RPMI7951 (cell line): Measurements from ENCODE around the gene F7. TPM values are rescaled to one million over a fixed set of nuclear protein-coding genes. Genes with fewer than 3 reads are reported as not detected.

Experiments used
- DNase-seq: peaks from one replicate; pipeline ENCODE4 v3.0.0-alpha.2; 2012; ENCODE audit warnings: low read depth
- total RNA-seq: library from RNA; depleted of rRNA; stranded (reverse); fragments of >200 nt; shearing (Covaris generic); gene quantifications from 2 replicates; pipeline ENCODE4 v1.2.3, GENCODE V29; 2014

F7 gene
- total RNA-seq, 1 experiment from 2014 or later: not detected

DNA sequence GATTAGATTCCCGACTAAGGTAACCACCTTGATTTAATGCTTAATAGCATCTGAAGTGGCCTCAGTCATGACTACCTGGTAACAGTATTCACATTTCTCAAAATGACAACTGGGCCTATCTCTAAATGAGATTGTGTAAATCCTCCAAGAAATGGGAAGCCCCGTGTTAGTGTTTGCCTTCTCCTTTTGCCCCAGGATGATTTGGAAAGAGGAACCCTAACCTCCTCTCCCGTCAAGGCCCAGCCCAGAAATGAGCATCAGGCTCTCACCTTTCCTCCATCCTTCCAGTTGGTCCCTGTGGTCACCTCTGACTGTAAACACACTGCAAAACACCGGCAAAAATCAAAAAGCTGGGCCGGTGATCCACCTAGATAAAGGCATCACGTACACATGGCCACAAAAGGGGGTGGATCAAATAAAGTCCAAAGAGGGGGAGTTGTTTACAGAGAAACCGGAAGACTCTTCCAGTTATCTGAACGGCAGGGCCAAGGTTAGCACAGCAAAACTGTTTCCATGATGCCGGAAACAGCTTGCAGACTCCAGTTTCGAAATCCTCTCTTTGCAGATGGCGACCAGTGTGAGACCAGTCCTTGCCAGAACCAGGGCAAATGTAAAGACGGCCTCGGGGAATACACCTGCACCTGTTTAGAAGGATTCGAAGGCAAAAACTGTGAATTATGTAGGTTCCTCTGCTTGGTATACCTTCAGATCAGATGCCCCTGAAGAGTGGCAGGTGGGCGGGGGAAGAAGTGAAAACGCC lies 33.4 kb downstream of the F7 start:
- DNase-seq: no peak

DNA sequence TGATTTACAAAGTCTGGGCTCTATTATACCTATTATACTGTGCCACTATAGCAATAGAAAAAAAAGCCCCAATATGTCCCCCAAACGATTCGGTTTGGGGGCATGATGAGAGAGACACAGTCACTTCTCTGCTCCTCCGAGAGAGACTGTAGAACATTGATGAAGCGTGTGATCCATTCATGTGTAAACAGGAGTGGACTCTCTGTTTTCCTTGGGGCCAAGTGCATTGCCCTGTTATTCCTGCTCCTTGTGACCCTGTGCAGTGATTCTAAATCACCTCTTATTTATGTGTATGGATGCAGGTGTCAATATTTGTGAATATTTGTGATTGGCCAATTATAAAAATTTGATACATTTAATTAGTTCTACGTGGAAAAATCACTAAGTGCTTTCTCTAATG lies 34.0 kb downstream of the F7 start:
- DNase-seq: no peak

DNA sequence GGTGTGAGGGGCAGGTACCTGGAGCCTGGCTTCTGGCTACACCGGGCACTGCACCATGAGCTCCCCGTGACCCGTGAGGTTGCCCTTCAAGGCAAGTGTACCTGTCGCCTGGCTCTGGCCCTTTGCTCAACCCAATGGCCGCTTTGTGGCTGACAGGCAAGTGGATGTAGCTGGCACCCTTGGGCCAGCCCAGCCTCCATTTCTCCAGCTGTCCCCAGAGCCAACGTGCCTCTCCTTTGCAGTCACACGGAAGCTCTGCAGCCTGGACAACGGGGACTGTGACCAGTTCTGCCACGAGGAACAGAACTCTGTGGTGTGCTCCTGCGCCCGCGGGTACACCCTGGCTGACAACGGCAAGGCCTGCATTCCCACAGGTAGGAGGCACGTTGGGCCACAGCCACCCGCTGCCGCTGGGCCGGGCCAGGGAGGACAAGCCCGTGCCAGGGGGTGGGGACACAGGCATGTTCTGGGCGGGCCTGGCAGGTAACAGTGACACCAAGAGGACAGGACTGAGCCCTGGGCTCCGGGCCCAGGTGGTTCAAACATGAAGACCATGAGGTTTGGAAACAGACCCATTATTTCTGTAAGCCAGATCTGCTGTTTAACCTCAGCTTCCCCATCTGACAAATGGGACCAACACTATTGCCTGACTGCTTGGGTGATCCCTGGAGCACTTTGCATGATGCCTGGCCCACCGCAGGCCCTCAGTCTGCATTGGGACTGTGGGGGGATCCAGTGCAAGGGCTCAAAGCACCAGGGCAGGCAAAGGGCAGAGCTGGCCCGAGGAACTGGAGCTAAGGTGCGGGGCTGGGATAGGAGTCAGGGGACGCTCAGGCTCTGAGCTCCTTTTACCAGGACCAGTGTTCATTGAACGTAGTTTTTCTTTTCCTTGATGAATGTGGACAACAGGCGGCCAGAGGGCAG lies 35.3 kb downstream of the F7 start:
- no peak for DNase-seq

DNA sequence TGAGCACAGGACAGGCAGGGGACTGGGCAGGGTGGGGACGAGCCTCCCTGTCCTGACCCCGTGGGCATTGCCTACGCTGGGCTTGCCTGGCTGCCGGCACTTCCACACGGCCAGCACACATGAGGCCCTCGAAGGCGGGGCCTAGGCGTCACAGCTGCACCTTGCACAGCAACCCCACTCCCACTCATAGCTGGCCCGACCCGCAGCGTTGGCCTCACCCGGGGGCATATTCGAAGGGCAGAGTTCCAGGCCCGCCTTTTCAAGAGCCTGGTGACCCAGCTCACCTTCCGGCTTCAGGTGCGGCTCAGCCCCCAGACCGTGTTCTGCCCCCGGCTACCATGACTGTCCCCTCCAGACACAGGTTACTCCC lies 36.0 kb downstream of the F7 start:
- no peak for DNase-seq

DNA sequence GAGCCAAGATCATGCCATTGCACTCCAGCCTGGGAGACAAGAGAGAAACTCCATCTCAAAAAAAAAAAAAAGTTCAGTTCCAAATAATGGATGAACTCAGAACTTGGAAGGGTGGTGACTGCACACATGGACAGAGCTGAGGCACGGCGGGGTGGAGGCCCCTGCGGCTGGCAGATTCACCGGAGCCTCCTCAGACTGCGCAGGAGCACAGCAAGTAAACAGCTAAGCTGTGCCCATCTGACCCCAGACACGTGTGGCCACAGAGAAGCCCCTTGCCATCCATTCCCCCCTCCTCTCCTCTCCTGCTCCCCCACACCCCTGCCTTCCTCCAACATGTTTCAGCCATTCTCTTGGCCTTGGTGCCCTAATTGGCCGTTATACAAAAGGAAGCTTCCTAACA lies 37.3 kb downstream of the F7 start:
- DNase-seq: no peak

DNA sequence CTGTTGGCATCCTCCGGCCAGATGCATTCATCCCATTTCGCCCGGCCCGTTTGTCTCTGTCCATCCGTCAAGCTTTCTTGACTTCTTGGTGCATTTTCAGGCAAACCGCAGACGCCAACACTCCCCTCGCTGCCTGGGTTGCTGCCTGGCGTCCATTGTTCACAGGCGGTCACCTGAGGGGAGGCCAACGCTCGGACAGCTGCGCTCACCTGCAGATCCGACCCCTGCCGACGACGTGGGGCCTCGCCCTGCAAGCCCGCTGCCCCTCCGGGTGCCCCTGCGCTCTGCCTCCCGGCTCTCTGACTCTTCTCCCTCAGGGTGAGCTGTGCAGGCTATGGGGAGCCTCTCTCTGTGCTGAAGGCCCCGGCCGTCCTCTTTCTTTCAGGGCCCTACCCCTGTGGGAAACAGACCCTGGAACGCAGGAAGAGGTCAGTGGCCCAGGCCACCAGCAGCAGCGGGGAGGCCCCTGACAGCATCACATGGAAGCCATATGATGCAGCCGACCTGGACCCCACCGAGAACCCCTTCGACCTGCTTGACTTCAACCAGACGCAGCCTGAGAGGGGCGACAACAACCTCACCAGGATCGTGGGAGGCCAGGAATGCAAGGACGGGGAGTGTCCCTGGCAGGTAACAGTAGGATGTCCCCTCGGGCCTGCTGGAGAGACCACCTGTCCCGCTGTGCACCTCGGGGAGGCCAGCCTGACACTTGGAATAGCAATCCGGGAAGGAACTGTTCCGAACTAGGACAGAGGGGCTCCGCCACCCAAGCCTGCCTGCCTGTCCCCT lies 38.1 kb downstream of the F7 start:
- DNase-seq: no peak

DNA sequence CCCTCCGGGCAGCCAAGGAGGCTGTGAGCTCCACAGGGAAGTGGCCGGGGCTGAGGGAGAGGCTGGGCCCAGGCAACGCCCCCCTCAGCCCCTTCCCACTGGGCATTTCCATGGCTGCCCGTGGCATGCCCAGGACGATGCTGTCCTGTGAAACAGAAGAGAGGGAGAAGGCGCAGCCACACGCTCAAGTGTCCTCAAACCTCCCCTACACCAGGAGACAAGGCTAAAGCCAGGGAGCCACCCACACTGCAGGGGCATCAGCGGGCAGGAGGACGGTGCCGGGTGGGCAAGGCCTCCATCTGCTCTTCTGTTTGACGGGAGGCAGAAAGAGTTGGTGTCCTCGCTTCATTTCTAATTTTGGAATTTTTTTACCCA lies 38.7 kb downstream of the F7 start:
- DNase-seq: no peak

DNA sequence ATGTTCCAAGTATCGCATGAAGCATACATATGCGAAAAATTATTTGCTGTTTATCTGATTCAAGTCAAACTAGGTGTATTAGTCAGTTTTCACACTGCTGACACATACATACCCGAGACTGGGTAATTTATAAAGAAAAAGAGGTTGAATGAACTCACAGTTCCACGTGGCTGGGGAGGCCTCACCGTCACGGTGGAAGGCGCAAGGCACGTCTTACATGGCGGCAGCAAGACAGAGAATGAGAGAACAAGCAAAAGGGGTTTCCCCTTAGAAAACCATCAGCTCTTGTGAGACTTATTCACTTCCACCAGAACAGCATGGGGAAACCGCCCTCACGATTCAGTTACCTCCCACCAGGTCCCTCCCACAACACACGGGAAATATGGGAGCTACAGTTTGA lies 39.9 kb downstream of the F7 start:
- DNase-seq: no peak

DNA sequence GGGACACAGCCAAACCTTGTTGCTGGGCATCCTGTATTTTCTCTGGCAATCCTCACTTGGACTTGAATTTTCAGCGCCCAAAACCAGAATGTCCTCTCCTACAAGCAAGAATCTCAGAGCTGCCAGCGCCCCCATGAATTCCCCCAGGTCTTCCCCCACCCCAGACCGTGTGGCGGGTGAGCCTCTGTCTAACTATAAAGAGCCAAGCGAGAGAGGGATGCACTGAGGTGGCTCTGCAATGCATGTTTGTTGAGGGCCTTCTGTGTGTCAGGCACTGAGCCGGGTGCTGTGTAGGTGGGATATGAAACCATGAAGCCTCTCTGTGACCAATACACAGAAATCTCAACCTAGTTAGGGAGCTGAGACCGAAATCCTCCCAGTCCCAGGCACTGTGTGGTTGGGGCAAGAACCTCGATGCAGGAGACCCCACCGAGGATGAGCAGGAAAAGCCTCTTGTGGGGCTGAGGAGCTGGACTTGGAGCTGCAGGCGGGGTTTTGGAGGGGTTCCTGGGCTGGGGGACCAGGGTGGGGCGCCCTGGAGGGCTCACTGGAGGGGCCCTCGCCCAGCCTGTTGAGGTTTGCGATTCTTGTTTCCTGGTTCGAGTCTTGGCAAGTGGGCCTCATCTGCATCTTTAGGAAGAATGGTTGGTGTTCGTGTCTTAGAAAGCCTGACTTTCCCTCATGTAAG lies 40.5 kb downstream of the F7 start:
- no peak for DNase-seq

DNA sequence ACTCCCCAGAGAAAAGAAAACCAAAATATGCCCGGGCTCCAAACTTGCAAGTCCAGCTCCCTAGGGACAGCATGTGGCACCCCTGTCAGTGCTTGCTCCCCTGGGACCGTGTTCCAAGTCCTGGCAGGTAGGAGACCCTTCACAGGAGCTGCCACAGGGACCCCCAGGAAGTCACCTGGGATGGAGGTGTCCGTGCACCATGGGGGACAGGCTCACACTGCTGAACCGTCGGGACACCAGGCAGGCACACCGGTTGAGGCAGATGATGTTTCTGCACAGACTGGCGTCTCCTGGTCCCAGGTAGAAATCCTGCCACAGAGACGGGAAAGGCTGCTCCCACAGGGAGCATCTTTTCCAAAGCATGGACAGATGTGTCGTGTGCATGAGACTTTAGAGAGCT lies 41.2 kb downstream of the F7 start:
- DNase-seq: no peak

DNA sequence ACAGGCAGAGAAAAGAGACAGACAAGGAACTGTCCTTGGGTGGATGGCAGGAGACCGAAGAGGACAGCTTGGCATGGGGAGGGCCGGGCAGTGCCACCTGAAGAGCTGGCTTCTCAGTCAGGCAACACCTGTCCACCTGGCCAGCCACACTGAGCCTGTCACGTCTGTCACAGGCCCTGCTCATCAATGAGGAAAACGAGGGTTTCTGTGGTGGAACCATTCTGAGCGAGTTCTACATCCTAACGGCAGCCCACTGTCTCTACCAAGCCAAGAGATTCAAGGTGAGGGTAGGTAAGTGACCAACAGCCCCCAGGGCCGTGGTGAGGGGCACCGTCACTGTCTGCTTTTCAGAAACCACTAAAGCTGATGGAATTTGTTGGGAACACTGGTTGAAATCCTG lies 41.6 kb downstream of the F7 start:
- no peak for DNase-seq

DNA sequence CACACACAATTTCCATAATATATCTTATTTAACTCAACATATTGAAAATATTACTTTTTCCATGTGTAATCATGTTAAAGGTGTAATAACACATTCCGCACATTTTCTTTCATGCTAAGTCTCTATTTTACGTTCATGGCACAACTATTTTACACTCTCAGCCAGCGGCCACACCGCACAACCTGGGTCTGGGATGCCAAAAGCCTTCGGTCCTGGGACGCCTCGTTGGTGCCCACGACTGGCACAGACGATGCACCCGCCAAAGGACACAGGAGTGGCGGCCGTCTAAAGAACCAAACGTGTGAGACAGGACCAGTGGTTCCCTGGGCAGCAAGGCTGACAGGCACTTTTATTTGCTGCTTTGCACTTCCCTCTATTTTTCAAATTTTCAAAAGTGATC lies 42.8 kb downstream of the F7 start:
- no peak for DNase-seq

DNA sequence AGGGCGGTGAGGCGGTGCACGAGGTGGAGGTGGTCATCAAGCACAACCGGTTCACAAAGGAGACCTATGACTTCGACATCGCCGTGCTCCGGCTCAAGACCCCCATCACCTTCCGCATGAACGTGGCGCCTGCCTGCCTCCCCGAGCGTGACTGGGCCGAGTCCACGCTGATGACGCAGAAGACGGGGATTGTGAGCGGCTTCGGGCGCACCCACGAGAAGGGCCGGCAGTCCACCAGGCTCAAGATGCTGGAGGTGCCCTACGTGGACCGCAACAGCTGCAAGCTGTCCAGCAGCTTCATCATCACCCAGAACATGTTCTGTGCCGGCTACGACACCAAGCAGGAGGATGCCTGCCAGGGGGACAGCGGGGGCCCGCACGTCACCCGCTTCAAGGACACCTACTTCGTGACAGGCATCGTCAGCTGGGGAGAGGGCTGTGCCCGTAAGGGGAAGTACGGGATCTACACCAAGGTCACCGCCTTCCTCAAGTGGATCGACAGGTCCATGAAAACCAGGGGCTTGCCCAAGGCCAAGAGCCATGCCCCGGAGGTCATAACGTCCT lies 43.4 kb downstream of the F7 start:
- no peak for DNase-seq

DNA sequence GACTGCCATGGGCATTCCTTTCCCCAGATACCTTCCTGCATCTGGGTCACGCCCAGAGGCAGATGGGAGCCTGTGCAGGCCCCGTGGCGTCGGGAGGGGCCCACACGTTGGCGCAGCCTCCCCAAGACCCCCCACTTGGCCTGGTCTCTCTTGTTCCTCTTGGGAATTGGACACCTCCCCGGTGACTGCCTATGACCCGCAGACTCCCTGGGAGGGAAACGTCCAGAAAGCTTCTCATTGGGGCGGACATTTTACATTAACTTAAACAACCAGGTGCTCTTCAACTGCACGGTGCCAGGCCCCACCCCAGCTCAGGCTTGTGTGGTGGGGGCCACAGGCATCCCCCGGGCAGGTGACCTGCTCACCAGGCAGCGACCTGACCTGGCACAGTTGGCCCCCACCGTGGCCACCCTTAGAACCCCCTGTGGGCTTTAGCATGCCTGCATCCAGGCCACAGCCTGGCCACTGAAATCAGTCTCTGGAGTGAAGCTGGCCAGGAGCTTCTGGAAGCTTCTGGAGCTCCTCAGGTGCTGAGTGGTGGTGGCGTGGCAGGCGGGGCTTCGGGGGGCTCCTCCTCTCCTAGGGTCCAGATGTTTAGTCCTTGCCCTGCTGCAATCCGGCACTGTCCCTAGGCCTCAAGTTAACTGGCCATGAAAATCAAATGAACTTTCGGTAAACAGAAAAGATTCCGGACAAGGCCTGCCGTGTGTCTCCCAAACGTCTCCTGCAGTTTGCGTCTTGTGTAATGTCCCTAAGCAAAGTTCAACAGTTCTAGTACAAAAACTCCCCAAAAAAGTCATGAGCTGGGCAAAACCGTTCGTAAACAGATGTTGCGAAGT lies 44.3 kb downstream of the F7 start:
- no peak for DNase-seq

DNA sequence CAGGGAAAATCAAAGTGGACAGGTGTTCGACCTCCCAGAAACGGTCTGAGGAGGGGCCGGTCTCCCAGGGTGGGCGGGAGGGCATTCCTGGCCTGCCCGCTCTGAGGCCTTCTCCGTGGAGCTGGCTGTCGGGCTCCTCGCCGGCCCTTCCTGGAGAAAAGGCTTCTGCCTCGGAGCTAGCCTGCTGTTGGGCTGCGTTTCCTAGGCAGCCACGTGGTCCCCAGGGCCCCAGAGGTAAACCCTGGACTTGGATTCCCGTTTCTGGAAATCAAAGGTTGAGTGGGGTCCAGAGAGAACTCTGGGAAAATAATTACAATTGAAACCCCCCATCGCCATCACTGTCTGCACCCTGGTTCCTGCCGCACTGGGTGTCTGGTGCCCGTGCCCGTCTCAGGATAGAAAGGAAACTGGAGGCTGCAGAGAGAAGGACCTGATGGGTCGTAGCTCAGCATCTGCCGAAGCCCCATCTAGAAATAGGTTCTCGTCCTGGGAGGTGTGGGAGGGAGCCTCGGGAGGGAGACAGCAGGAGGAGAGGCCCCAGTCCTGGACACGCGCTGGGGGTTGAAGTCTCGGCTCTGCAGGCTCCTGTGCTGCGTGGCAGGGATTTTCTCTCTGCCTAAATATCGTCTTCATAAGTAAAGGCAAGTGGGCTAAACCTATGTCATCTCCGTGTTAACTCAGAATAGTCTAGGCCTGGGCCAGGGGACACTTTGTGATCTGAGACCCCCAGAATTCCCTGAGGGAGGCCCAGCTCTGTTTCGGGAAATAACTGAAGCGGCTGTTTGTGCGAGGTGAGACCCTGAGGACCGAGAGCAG lies 45.2 kb downstream of the F7 start:
- no peak for DNase-seq

DNA sequence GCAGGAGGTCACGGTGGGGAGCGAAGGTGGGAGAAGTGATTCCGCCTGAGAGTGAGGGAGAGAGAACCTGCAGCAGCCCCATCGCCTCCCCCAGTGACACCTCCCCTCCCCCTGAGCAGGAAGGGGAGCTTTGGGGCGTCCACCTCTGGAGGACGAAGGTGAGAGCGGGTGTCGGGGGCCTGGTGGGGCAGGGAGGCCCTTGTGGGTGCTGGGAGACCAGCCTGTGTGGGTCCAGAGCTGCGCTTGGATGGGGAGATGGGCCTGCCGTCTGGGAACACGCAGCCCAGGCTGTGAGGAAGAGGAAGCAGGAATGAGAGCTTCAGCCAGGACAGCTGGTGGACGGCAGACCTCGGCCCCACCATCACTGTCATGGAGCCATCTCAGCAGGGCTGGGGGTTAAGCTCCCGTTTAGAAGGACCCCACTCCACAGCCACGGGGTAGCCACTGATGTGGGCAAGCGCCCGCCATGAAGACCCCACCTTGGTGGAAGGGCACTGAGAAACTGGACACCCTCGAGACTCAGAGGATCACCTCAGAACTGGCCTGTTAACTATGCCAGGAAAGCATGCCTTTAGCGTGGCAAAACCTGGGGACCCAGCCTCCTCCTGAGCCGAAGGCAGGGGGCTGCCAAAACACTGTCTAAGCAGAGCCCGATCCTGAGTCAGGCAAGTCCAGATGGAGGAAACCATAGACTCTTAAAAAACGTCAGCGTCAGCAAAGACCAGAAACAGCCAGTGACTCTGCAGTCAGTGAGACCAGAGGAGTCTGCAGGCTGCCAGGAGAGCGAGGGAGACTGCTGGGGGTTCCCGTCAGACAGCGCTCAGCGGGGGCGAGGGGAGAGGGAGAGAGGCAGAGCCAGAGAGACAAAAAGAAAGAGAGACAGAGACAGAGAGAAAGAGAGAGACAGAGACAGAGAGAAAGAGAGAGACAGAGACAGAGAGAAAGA lies 46.4 kb downstream of the F7 start:
- DNase-seq: no peak

DNA sequence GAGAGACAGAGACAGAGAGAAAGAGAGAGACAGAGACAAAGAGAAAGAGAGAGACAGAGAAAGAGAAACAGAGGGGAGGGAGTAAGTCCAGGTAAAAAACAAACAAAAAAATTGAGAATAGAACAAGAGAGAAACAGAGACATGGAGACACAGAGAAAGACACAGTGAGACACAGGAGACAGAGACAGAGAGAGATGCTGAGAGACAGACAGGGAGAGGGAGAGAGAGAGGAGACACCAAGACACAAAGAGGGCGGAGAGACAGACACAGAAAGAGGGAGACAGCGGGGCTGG lies 47.0 kb downstream of the F7 start:
- no peak for DNase-seq

DNA sequence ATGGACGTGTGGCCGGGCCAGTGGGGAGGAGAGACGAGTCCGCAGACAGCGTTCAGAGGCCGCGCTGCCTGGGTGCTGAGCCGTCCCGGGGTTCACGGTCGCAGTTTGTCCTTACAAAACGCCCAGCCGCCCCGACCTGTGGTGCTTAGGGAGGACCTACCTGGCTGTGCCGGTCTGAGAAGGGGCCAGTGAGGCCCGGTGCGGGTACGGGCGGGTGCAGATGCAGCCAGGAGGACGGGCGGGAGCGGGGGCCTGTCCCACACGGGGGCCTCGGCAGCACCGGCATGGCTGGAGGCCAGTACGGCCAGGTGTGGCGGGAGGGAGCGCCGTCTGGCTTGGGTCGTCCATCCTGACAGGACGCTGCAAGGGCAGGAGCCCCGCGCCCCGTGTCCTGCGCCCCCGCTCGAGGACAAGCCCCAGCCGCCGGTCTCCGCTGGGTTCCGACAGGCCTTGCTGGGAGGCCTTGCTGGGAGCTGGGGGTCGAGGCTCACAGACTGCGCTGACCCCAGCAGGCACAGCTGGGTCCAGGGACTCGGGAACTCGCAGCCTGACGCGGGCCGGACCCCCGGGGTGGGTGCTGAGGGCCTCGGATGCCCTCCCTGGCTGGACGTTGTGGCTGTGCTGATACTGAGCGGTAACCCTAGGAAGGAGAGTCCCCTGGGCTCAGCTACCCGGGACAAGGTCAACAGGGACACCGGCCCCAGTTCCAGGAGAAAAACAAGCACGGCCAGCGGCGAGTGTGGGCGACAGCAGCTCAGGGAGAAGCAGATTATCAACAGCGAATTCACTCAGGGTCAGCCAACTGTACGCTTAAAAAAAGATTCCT lies 47.6 kb downstream of the F7 start:
- peak; percentile 1 for DNase-seq
